Hepatocyte (in vitro differentiated cells): Measurements from ENCODE around the gene TM6SF1.

Source experiments
- CTCF ChIP-seq: fragments of 200-600 bp; sonication (generic); IDR thresholded peaks from 2 replicates; pipeline ENCODE4 v1.5.1; 2016; ENCODE audit warnings: antibody characterized with exemption, mild to moderate bottlenecking; ENCODE audit not compliant: poor library complexity
- EZH2 ChIP-seq: fragments of 200-600 bp; sonication (generic); IDR thresholded peaks from 2 replicates; pipeline ENCODE4 v1.6.1; 2016; ENCODE audit warnings: antibody characterized with exemption, mild to moderate bottlenecking, borderline replicate concordance
- EZH2phosphoT487 ChIP-seq: fragments of 200-600 bp; sonication (generic); IDR thresholded peaks from one replicate; pipeline ENCODE4 v1.6.1; 2018; ENCODE audit warnings: antibody characterized with exemption, mild to moderate bottlenecking, low read depth, moderate library complexity; ENCODE audit not compliant: unreplicated experiment, severe bottlenecking

- TF ChIP-seq CTCF (no peak), EZH2 (no peak), EZH2phosphoT487 (no peak)
Measured at GRCh38 chr15:83178390-83178789, 70.9 kb downstream of the TM6SF1 start.
